Ishikawa (cell line): ENCODE measurements around the gene MRPL53.

Source experiments
- CEBPB ChIP-seq: IDR thresholded peaks from 2 replicates; pipeline ENCODE4 v1.6.1; 2012
- CREB1 ChIP-seq: IDR thresholded peaks from 2 replicates; pipeline ENCODE4 v1.6.1; 2012; ENCODE audit warnings: low read depth
- EGR1 ChIP-seq: IDR thresholded peaks from 2 replicates; pipeline ENCODE4 v1.6.1; 2012
- EP300 ChIP-seq: IDR thresholded peaks from 2 replicates; pipeline ENCODE4 v1.6.1; 2012; ENCODE audit warnings: borderline replicate concordance
- FOXM1 ChIP-seq: IDR thresholded peaks from 2 replicates; pipeline ENCODE4 v1.6.1; 2012; ENCODE audit warnings: low read depth, borderline replicate concordance
- MAX ChIP-seq: IDR thresholded peaks from 2 replicates; pipeline ENCODE4 v1.6.1; 2012
- NFIC ChIP-seq: IDR thresholded peaks from 2 replicates; pipeline ENCODE4 v1.6.1; 2012
- RAD21 ChIP-seq: IDR thresholded peaks from 2 replicates; pipeline ENCODE4 v1.6.1; 2012; ENCODE audit warnings: low read depth
- REST ChIP-seq: IDR thresholded peaks from 2 replicates; pipeline ENCODE4 v1.6.1; 2012; ENCODE audit warnings: low read depth, mild to moderate bottlenecking
- TAF1 ChIP-seq: IDR thresholded peaks from 2 replicates; pipeline ENCODE4 v1.6.1; 2012; ENCODE audit warnings: low read depth, mild to moderate bottlenecking
- TCF12 ChIP-seq: IDR thresholded peaks from 2 replicates; pipeline ENCODE4 v1.6.1; 2012; ENCODE audit warnings: low read depth
- TEAD4 ChIP-seq: IDR thresholded peaks from 2 replicates; pipeline ENCODE4 v1.6.1; 2012
- USF1 ChIP-seq: IDR thresholded peaks from 2 replicates; pipeline ENCODE4 v1.6.1; 2012
- YY1 ChIP-seq: IDR thresholded peaks from 2 replicates; pipeline ENCODE4 v1.6.1; 2012; ENCODE audit warnings: low read depth
- ZBTB7A ChIP-seq: IDR thresholded peaks from 2 replicates; pipeline ENCODE4 v1.6.1; 2012; ENCODE audit warnings: low read depth

MRPL53 gene

GRCh38 chr2:74457129-74457548 is 15.3 kb downstream of the MRPL53 start:
- TF ChIP-seq EP300 (0 out of 2 replicates have a peak, but pooled peaks have one; percentile 9), CEBPB (no peak), NFIC (no peak), CREB1 (no peak), ZBTB7A (no peak)

GRCh38 chr2:74454654-74455511 is 17.6 kb downstream of the MRPL53 start, which contains the start of gene INO80B:
Gene INO80B (plus strand): TSS chr2:74455087. CDS start chr2:74455117, 30 bp downstream.
- no peak for TF ChIP-seq REST
- peak; percentile 20; the same call in 1 of the 2 replicates for TF ChIP-seq TCF12
- peak; percentile 6; the same call in 1 of the 2 replicates for TF ChIP-seq NFIC
- TF ChIP-seq EP300 = no peak
- TF ChIP-seq FOXM1 = no peak
- TF ChIP-seq MAX = peak; percentile 89
- peak; percentile 45; the same call in 1 of the 2 replicates for TF ChIP-seq TAF1
- peak; percentile 21; the same call in 1 of the 2 replicates for TF ChIP-seq TEAD4
- TF ChIP-seq CEBPB = no peak
- 0 out of 2 replicates have a peak, but pooled peaks have one; percentile 48 for TF ChIP-seq USF1
- TF ChIP-seq EGR1 = peak; percentile 83
- peak; percentile 99 for TF ChIP-seq YY1
- TF ChIP-seq RAD21 = no peak; the same call in 1 of the 2 replicates
- peak; percentile 39; the same call in 1 of the 2 replicates for TF ChIP-seq CREB1
- no peak for TF ChIP-seq ZBTB7A

GRCh38 chr2:74450570-74451190 is 21.8 kb downstream of the MRPL53 start:
- no peak for TF ChIP-seq RAD21
- TF ChIP-seq CEBPB = no peak
- TF ChIP-seq FOXM1 = no peak
- no peak for TF ChIP-seq TCF12
- TF ChIP-seq EGR1 = no peak
- no peak for TF ChIP-seq CREB1
- TF ChIP-seq TEAD4 = no peak

- no peak for TF ChIP-seq CEBPB
- TF ChIP-seq YY1 = no peak
- no peak for TF ChIP-seq RAD21
- TF ChIP-seq USF1 = no peak
- TF ChIP-seq TEAD4 = no peak
- TF ChIP-seq EP300 = no peak
- TF ChIP-seq CREB1 = no peak
- TF ChIP-seq TAF1 = no peak
- no peak for TF ChIP-seq TCF12
- TF ChIP-seq REST = no peak
- TF ChIP-seq EGR1 = no peak
- no peak for TF ChIP-seq NFIC
- TF ChIP-seq ZBTB7A = no peak
- no peak for TF ChIP-seq FOXM1
- TF ChIP-seq MAX = no peak
Measured at GRCh38 chr2:74448771-74449170, 23.7 kb downstream of the MRPL53 start.

GRCh38 chr2:74447230-74447999 is 25.1 kb downstream of the MRPL53 start:
- TF ChIP-seq FOXM1 = no peak
- TF ChIP-seq MAX = no peak
- TF ChIP-seq TCF12 = no peak
- no peak for TF ChIP-seq TAF1
- TF ChIP-seq TEAD4 = no peak
- no peak for TF ChIP-seq USF1
- TF ChIP-seq NFIC = no peak
- no peak for TF ChIP-seq ZBTB7A
- TF ChIP-seq CEBPB = no peak
- no peak for TF ChIP-seq YY1
- no peak for TF ChIP-seq CREB1
- no peak for TF ChIP-seq RAD21
- no peak for TF ChIP-seq EP300
- TF ChIP-seq EGR1 = no peak
- no peak for TF ChIP-seq REST
